ENCODE data around the gene ZBTB43. TPM values are rescaled to one million over a fixed set of nuclear protein-coding genes. Genes with fewer than 3 reads are reported as not detected.

The ZBTB43 gene
- total and polyA plus RNA-seq, 10 of the 15 experiments (the other 5 are each of a cell fraction or from before 2014, with no cell fraction given), result 2.4 to 19.3 (median 8.7) TPM

GRCh38 chr9:126805554-126806262 lies 868 bp downstream of the ZBTB43 start (continued):
- TF ChIP-seq ZBTB40 (IDR thresholded peaks at IDR 0.05; ENCODE audit: borderline replicate concordance) (0 out of 2 replicates have a peak, but pooled peaks have one; percentile 8), JUNB (IDR thresholded peaks at IDR 0.05) (no peak; the same call in 1 of the 2 replicates), IKZF1 (conservative IDR thresholded peaks at IDR 0.05) (peak; percentile 77), DPF2 (IDR thresholded peaks at IDR 0.05) (peak; percentile 15; the same call in 1 of the 2 replicates), TAF1 (IDR thresholded peaks at IDR 0.05; ENCODE audit: borderline replicate concordance, low read depth, low read length) (peak; percentile 59; the same call in 1 of the 2 replicates), RB1 (IDR thresholded peaks at IDR 0.05; ENCODE audit: borderline replicate concordance) (peak; percentile 51; the same call in 1 of the 2 replicates), ESRRA (IDR thresholded peaks at IDR 0.05; ENCODE audit: low read length) (no peak; the same call in 1 of the 2 replicates), RBBP5 (conservative IDR thresholded peaks at IDR 0.05) (no peak), CTCF (IDR thresholded peaks at IDR 0.05 in 2 of 3, conservative IDR thresholded peaks at IDR 0.05 in 1 of 3; ENCODE audit: control insufficient read depth in 2 of 3, extremely low read depth in 1 of 3, insufficient read depth in 1 of 3, low read depth in 3 of 3, low read length in 3 of 3) (peak in 1 of 3 experiments; percentile 28; a peak in 1 of 6 replicates), CBFB (IDR thresholded peaks at IDR 0.05; ENCODE audit: low read depth) (peak; percentile 60), YBX1 (IDR thresholded peaks at IDR 0.05) (0 out of 2 replicates have a peak, but pooled peaks have one; percentile 53), BACH1 (IDR thresholded peaks at IDR 0.05; ENCODE audit: borderline replicate concordance) (peak; percentile 58), MTA3 (IDR thresholded peaks at IDR 0.05; ENCODE audit: borderline replicate concordance, low read length) (no peak), CREB1 (IDR thresholded peaks at IDR 0.05; ENCODE audit: low read depth) (peak; percentile 95), GATAD2B (conservative IDR thresholded peaks at IDR 0.05; ENCODE audit: low read depth) (no peak), SMAD1 (IDR thresholded peaks at IDR 0.05; ENCODE audit: low read depth, partially characterized antibody) (no peak), IKZF2 (IDR thresholded peaks at IDR 0.05) (peak; percentile 55 to 69; a peak in 3 of 4 replicates), YY1 (IDR thresholded peaks at IDR 0.05; ENCODE audit: low read depth, low read length) (peak; percentile 73), RAD21 (IDR thresholded peaks at IDR 0.05; ENCODE audit: insufficient read depth, low read depth, low read length) (peak; percentile 23; the same call in 1 of the 2 replicates), NR2C1 (IDR thresholded peaks at IDR 0.05) (peak; percentile 85), RCOR1 (conservative IDR thresholded peaks at IDR 0.05; ENCODE audit: low read depth, low read length) (no peak), POU2F2 (IDR thresholded peaks at IDR 0.05; ENCODE audit: borderline replicate concordance, low read depth, low read length) (no peak), NFYA (IDR thresholded peaks at IDR 0.05; ENCODE audit: borderline replicate concordance, low read depth, low read length) (no peak), POLR2A (IDR thresholded peaks at IDR 0.05; ENCODE audit: low read depth, low read length) (peak; percentile 62), EED (IDR thresholded peaks at IDR 0.05; ENCODE audit: low read depth) (peak; percentile 36; the same call in 1 of the 2 replicates)
